Muscle layer of duodenum (tissue), 2 donors: Measurements from ENCODE around the gene WDFY1.

ENCODE experiments used
- H3K27ac ChIP-seq: one replicate; pipeline ENCODE4 v1.7.0; 2013; ENCODE audit warnings: mild to moderate bottlenecking, low read length
- H3K27me3 ChIP-seq: one replicate; pipeline ENCODE4 v1.7.0; 2013; ENCODE audit warnings: low read depth, mild to moderate bottlenecking, control low read depth, low read length
- H3K36me3 ChIP-seq, 2 donors: one replicate each; pipeline ENCODE4 v1.7.0; 2013; ENCODE audit warnings: low read length in 2 of 2, control low read depth in 1 of 2, mild to moderate bottlenecking in 1 of 2; ENCODE audit not compliant: insufficient read depth in 2 of 2, control insufficient read depth in 1 of 2
- H3K4me1 ChIP-seq, 2 donors: one replicate each; pipeline ENCODE4 v1.7.0; 2013; ENCODE audit warnings: low read length in 2 of 2, mild to moderate bottlenecking in 2 of 2, control low read depth in 1 of 2, moderate library complexity in 1 of 2; ENCODE audit not compliant: insufficient read depth in 2 of 2, control insufficient read depth in 1 of 2
- H3K4me3 ChIP-seq, 2 donors: one replicate each; pipeline ENCODE4 v1.7.0; 2013; ENCODE audit warnings: low read length in 2 of 2, low read depth in 1 of 2, mild to moderate bottlenecking in 1 of 2
- H3K9me3 ChIP-seq, 2 donors: one replicate each; pipeline ENCODE4 v1.7.0; 2013; ENCODE audit warnings: low read length in 2 of 2, control low read depth in 1 of 2, mild to moderate bottlenecking in 1 of 2; ENCODE audit not compliant: control insufficient read depth in 1 of 2
- donor health status: healthy.

WDFY1 gene

GRCh38 chr2:223841436-223842190, 103.5 kb downstream of the WDFY1 start:
- Histone ChIP-seq H3K36me3 (no peaks in the 10 kb centered on the region), H3K27me3 (no peaks in the 10 kb centered on the region), H3K27ac (no peak overlapping the region), H3K4me3 (no peak overlapping the region), H3K9me3 (no peaks in the 10 kb centered on the region), H3K4me1 (peaks cover 0 to 4% of the 10 kb centered on the region in 2 donors)

DNA sequence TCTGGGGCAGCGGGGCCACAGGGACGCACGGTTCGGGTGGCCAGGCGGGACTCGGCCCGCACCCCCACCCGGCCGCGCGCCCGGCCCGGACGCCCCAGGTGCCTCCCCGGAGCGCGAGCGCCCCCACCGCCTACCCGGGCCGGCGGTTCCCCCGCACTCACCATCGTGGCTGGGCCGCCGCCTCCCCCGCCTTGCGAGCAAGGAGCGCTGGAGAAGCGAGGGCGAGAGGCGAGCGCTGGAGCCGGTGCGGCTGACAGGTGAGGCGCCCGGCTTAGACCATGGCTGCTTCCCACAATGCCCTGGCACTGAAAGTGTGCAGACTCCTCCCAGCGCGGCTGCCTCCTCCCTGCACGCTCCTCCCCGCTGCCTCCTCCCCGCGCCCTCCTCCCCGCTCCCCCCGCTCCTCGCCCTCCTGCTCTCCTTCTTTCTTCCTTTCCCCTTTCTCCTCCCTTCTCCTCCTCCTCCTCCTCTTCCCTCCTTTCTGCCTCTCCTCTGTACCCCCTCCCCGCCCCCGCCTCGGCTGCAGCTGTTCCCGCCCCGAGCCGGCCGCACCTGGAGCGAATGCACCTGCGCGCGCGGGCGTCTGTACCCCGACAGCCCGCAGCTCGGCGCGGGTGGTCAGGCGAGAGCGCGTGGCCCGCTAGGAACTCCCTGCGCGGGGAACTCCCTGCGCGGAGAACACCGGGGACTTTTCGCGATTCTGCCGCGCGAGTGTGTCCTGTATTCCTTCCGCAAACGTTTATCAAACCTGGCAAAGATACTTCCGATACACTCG, 107.7 kb downstream of the WDFY1 start, which contains the start of gene AP1S3:
AP1S3 (minus strand) TSS at position 296 of the 775 bp plus-strand sequence; CDS start at position 164, 132 bp downstream.
- Histone ChIP-seq H3K36me3 (no peaks in the 10 kb centered on the region), H3K27me3 (no peaks in the 10 kb centered on the region), H3K9me3 (no peaks in the 10 kb centered on the region), H3K4me1 (peaks cover 0 to 8% of the 10 kb centered on the region in 2 donors), H3K27ac (peak within 1 kb of the TSS; percentile 39), H3K4me3 (peak within 1 kb of the TSS; percentile 72 to 82)

DNA sequence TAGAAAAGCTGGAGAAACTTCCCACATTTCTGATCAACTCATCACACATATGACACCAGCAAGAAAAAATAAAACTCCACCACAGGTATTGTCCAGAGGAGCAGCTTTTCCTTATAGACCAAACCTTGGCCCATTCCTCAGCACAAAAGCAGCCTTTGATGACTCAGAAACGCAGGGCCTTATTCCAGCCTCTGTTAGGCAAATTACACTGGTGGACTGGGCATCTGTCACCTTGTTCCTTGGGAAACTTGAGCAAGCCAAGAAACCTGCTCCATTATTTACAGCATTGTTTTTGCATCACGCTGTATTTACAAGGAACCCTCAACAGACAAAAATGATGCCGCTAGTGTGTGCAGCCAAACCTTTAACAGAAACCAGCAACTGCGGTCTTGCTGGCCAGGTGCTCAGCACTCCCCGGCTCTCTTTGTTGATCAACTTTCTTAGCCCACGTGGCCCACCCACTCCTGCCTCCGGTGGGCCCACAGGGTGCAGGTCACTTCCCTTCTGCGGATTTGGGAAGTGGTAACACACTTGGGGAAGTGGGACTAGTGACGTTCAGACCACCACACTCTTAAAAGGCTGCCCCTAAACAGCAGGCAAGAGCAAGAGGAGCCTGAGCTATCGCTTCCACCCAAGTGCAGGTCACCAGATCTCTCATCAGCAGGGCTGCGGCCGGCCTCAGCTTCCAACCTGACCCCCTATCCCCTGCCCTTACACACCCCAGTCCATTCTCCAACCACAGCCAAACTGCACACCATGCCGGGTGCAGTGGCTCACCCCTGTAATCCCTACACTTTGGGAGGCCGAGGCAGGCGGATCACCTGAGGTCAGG, 109.2 kb downstream of the WDFY1 start:
- peaks cover 0 to 8% of the 10 kb centered on the region in 2 donors for H3K4me1 ChIP-seq
- H3K9me3 ChIP-seq, result no peaks in the 10 kb centered on the region
- no peak overlapping the region for H3K27ac ChIP-seq
- no peaks in the 10 kb centered on the region for H3K36me3 ChIP-seq
- no peaks in the 10 kb centered on the region for H3K27me3 ChIP-seq
- no peak overlapping the region for H3K4me3 ChIP-seq

DNA sequence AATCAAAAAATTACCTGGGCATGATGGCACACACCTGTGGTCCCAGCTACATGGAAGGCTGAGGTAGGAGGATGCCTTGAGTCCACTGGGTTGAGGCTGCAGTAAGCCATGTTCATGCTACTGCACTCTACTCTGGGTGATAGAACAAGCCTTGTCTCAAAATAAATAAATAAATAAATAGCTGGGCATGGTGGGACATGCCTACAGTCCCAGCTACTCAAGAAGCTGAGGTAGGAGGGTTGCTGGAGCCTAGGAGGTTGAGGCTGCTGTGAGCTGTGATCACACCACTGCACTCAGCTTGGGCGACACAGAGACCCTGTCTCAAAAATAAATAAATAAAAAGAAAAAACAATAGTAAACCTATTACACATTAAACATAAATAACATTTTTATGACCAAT, 110.7 kb downstream of the WDFY1 start:
- no peak overlapping the region for H3K27ac ChIP-seq
- H3K27me3 ChIP-seq, result no peaks in the 10 kb centered on the region
- H3K4me1 ChIP-seq, result peaks cover 0 to 8% of the 10 kb centered on the region in 2 donors
- no peaks in the 10 kb centered on the region for H3K9me3 ChIP-seq
- H3K36me3 ChIP-seq, result no peaks in the 10 kb centered on the region
- no peak overlapping the region for H3K4me3 ChIP-seq

DNA sequence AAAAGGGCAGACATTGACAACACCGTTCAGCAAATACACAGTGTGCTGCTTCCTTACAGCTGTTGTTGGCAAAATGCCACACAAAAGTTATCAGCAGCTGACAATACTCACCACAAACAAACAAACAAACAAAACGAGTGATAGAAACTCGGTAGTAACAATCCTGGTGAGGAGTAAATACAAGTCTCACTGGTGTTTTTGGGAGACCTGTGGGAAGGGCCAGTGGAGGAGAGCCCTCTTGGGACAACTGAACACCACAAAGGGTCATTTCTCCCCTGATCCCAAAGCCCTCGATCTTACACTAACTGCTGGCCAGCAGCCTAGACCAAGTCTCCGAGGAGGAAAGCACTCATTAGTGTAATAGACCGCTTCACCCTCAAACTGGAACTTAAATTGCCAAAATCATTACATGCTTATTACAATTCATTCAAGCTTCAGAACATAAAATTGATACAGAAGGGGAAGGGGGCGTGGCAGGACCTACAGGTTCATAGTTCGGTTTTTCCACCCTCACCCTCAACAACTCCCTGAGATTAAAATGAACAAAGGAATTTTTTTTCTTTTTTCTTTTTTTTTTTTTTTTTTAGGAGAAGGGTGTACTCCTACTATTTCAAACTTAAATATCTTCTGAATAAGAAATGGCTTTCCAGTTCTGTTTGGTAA, 112.8 kb downstream of the WDFY1 start:
- Histone ChIP-seq H3K36me3 (no peaks in the 10 kb centered on the region), H3K4me3 (no peak overlapping the region), H3K27me3 (no peaks in the 10 kb centered on the region), H3K4me1 (peaks cover 0 to 8% of the 10 kb centered on the region in 2 donors), H3K27ac (no peak overlapping the region), H3K9me3 (no peaks in the 10 kb centered on the region)

DNA sequence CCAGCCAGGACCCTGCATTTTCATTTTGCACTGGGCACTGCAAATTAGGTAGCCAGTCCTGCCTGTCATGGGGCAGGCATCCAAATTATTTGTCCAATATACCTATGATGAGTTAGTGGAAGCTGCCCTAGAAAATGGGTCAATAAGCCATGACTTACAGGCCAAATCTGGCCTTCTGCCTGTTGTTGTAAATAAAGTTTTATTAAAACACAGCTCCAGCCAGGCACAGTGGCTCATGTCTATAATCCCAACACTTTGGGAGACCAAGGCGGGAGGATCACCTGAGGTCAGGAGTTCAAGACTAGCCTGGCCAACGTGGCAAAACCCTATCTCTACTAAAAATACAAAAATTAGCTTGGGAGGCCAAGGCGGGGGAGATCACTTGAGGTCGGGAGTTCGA, 116.0 kb downstream of the WDFY1 start:
- Histone ChIP-seq H3K9me3 (no peaks in the 10 kb centered on the region), H3K27ac (no peak overlapping the region)

DNA sequence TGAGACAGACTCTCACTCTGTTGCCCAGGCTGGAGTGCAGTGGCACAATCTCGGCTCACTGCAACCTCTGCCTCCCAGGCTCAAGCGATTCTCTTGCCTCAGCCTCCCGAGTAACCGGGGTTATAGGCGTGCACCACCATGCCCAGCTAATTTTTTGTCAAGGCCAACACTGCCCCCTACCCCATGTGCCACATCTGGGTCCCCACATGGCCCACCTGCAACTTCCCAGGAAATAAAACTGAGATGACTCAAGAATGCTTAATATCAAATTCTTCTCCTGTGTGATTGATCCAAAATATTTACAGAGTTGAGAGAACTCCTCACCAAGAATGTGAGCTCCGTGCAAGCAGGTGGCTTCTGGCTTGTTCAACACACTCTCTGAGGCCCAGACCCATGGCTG, 116.8 kb downstream of the WDFY1 start:
- Histone ChIP-seq H3K4me1 (no peaks in the 10 kb centered on the region), H3K9me3 (no peaks in the 10 kb centered on the region), H3K36me3 (no peaks in the 10 kb centered on the region), H3K4me3 (no peak overlapping the region), H3K27me3 (no peaks in the 10 kb centered on the region), H3K27ac (no peak overlapping the region)

More for the DNA sequence above, 116.0 kb downstream of the WDFY1 start:
- no peaks in the 10 kb centered on the region for H3K36me3 ChIP-seq
- no peaks in the 10 kb centered on the region for H3K4me1 ChIP-seq
- no peak overlapping the region for H3K4me3 ChIP-seq
- H3K27me3 ChIP-seq, result no peaks in the 10 kb centered on the region

GRCh38 chr2:223826995-223827394, 118.1 kb downstream of the WDFY1 start:
- Histone ChIP-seq H3K27ac (no peak overlapping the region), H3K27me3 (no peaks in the 10 kb centered on the region), H3K36me3 (no peaks in the 10 kb centered on the region), H3K4me3 (no peak overlapping the region), H3K9me3 (no peaks in the 10 kb centered on the region), H3K4me1 (no peaks in the 10 kb centered on the region)
